Endothelial cell of umbilical vein (primary cell): ENCODE results near the gene DCAF11. TPM values are rescaled to one million over a fixed set of nuclear protein-coding genes. Genes with fewer than 3 reads are reported as not detected.

Experiments used
- BruUV-seq: library from RNA; stranded (reverse); fragments of 400-500 nt; replicated peaks from 2 replicates; lab custom pipeline; 2021; lab: Mats Ljungman, UMichigan
- CTCF ChIA-PET: fragments of 300-600, 350-600 bp; sonication (Branson Sonifier 250); formaldehyde crosslinking; loops from one replicate; lab custom pipeline; 2021; ENCODE audit warnings: antibody characterized with exemption, inconsistent platforms; lab: Charles Lee
- POLR2A ChIA-PET: fragments of 300-600, 350-600 bp; sonication (Branson Sonifier 250); formaldehyde crosslinking; loops from one replicate; lab custom pipeline; 2021; ENCODE audit warnings: antibody characterized with exemption, inconsistent platforms; lab: Charles Lee
- DNase-seq: peaks from one replicate; pipeline ENCODE4 v3.0.0-alpha.2; 2011; ENCODE audit warnings: low read depth, low spot score
- FAIRE-seq: peaks from 2 replicates; lab custom pipeline; 2011; peaks lifted over from hg19 to GRCh38; lab: Jason Lieb, UNC
- H2AFZ ChIP-seq: 2 replicates; pipeline ENCODE4 v1.6.0; 2012; ENCODE audit warnings: low read depth, low read length, control low read depth, inconsistent platforms
- H3K27ac ChIP-seq: 2 replicates; pipeline ENCODE4 v1.5.1; 2011; ENCODE audit warnings: low read depth, mild to moderate bottlenecking, control low read depth, low read length, moderate library complexity; ENCODE audit not compliant: insufficient read depth
- H3K27me3 ChIP-seq, 2 experiments: 2 replicates each; pipeline versions ENCODE4 v1.6.0 to v1.6.1; 2011; ENCODE audit warnings: low read length in 2 of 2, mixed read lengths in 1 of 2; ENCODE audit not compliant: control insufficient read depth in 2 of 2, insufficient read depth in 2 of 2
- H3K36me3 ChIP-seq, 2 experiments: 2 replicates in 1 of 2; 3 replicates in 1 of 2; pipeline ENCODE4 v1.5.1; 2011; ENCODE audit warnings: low read length in 2 of 2, mild to moderate bottlenecking in 1 of 2, moderate library complexity in 1 of 2; ENCODE audit not compliant: control insufficient read depth in 2 of 2, insufficient read depth in 2 of 2; ENCODE audit errors: extremely low read depth in 1 of 2
- H3K4me1 ChIP-seq: 3 replicates; pipeline ENCODE4 v1.5.1; 2011; ENCODE audit warnings: mild to moderate bottlenecking, low read length; ENCODE audit not compliant: control insufficient read depth, insufficient read depth; ENCODE audit errors: extremely low read depth
- H3K4me2 ChIP-seq: 2 replicates; pipeline ENCODE4 v1.6.1; 2011; ENCODE audit warnings: low read length, control low read depth, mixed read lengths; ENCODE audit not compliant: insufficient read depth
- H3K4me3 ChIP-seq, 3 experiments: fragments of 200-600 bp in 1 of 3; sonication (generic), shearing (Covaris generic) in 1 of 3; replicated peaks in 1 of 3; 2 replicates each; pipeline ENCODE4 v1.5.1; 2011 to 2016; ENCODE audit warnings: control low read depth in 3 of 3, low read length in 3 of 3, mild to moderate bottlenecking in 2 of 3, inconsistent platforms in 1 of 3, low read depth in 1 of 3, moderate library complexity in 1 of 3; ENCODE audit not compliant: insufficient read depth in 1 of 3
- H3K79me2 ChIP-seq: 2 replicates; pipeline ENCODE4 v1.6.0; 2012; ENCODE audit warnings: low read length, inconsistent platforms; ENCODE audit not compliant: control insufficient read depth, insufficient read depth
- H3K9ac ChIP-seq: replicated peaks from 2 replicates; pipeline ENCODE3; 2011; ENCODE audit warnings: low read length, control low read depth; ENCODE audit not compliant: insufficient read depth; ENCODE audit errors: extremely low read depth
- H3K9me1 ChIP-seq: replicated peaks from 3 replicates; pipeline ENCODE4 v1.6.0; 2011; ENCODE audit warnings: mild to moderate bottlenecking, low read length; ENCODE audit not compliant: control insufficient read depth, insufficient read depth; ENCODE audit errors: extremely low read depth
- H3K9me3 ChIP-seq: replicated peaks from 2 replicates; pipeline ENCODE4 v1.5.1; 2012; ENCODE audit warnings: low read length, inconsistent platforms; ENCODE audit not compliant: control insufficient read depth, insufficient read depth
- H4K20me1 ChIP-seq: replicated peaks from 2 replicates; pipeline ENCODE3; 2011; ENCODE audit warnings: mild to moderate bottlenecking, low read length; ENCODE audit not compliant: control insufficient read depth, insufficient read depth; ENCODE audit errors: extremely low read depth
- CTCF ChIP-seq, 2 donors: IDR thresholded peaks; 1 replicate in 1 of 2; 2 replicates in 1 of 2; pipeline ENCODE4 v1.5.1; 2011; ENCODE audit warnings: low read length in 2 of 2, mild to moderate bottlenecking in 2 of 2, moderate library complexity in 2 of 2, control low read depth in 1 of 2, inconsistent platforms in 1 of 2, low read depth in 1 of 2; ENCODE audit not compliant: insufficient read depth in 1 of 2; ENCODE audit errors: extremely low read depth in 1 of 2
- EZH2 ChIP-seq: IDR thresholded peaks from 2 replicates; pipeline ENCODE4 v1.6.1; 2012; ENCODE audit warnings: borderline replicate concordance, low read depth, mild to moderate bottlenecking, moderate library complexity, low read length, inconsistent platforms; ENCODE audit not compliant: severe bottlenecking
- FOS ChIP-seq: IDR thresholded peaks from 2 replicates; pipeline ENCODE4 v1.6.1; 2011; ENCODE audit warnings: mild to moderate bottlenecking, low read length, moderate library complexity, borderline replicate concordance; ENCODE audit not compliant: insufficient read depth
- GATA2 ChIP-seq: IDR thresholded peaks from 2 replicates; pipeline ENCODE4 v1.7.0; 2011; ENCODE audit warnings: low read depth, mild to moderate bottlenecking, moderate library complexity, mixed read lengths, low read length; ENCODE audit not compliant: insufficient read length, insufficient read depth
- JUN ChIP-seq: IDR thresholded peaks from 2 replicates; pipeline ENCODE4 v1.6.1; 2011; ENCODE audit warnings: borderline replicate concordance, low read depth; ENCODE audit not compliant: insufficient read length, insufficient read depth
- MAX ChIP-seq: IDR thresholded peaks from 2 replicates; pipeline ENCODE4 v1.6.1; 2011; ENCODE audit not compliant: insufficient read depth, insufficient read length
- MYC ChIP-seq: IDR thresholded peaks from one replicate; pipeline ENCODE4 v1.6.1; 2011; ENCODE audit warnings: mild to moderate bottlenecking, low read depth, low read length
- POLR2A ChIP-seq: IDR thresholded peaks from 2 replicates; pipeline ENCODE4 v1.6.1; 2012; ENCODE audit warnings: low read depth, mild to moderate bottlenecking, control low read depth, low read length
- POLR2AphosphoS5 ChIP-seq: IDR thresholded peaks from 2 replicates; pipeline ENCODE4 v1.6.1; 2012; ENCODE audit warnings: low read depth, mild to moderate bottlenecking, control low read depth, low read length, moderate library complexity; ENCODE audit not compliant: insufficient read depth
- dilution Hi-C: fragments of 300-500 bp; cut with MboI; formaldehyde crosslinking; loops from one replicate; pipeline ENCODE4 v1.15.0; 2019; ENCODE audit warnings: low sequenced_read_pairs; ENCODE audit not compliant: extremely low pct_ligation_motif_present
- intact Hi-C: fragments of 100-400 bp; cut with micrococcal nuclease; formaldehyde crosslinking; loops from one replicate; pipeline ENCODE4 v1.10.0; 2022
- polyA plus RNA-seq, 4 experiments: library from polyadenylated mRNA; depleted of rRNA in 3 of 4; stranded (reverse) in 3 of 4; unstranded in 1 of 4; fragments of >200 nt; gene quantifications; 2 replicates each; pipeline versions ENCODE4 v1.2.1 to v1.2.3, GENCODE V29; 2011 to 2012; ENCODE audit warnings: missing spikeins in 1 of 4
- total RNA-seq: library from RNA; stranded (reverse); gene quantifications from 2 replicates; pipeline ENCODE4 v1.2.3, GENCODE V29; 2021

DCAF11 gene
- total and polyA plus RNA-seq, 2 donors (not counting 3 experiments of a cell fraction or from before 2014, with no cell fraction given), result 37.3 to 38.5 TPM

DNA sequence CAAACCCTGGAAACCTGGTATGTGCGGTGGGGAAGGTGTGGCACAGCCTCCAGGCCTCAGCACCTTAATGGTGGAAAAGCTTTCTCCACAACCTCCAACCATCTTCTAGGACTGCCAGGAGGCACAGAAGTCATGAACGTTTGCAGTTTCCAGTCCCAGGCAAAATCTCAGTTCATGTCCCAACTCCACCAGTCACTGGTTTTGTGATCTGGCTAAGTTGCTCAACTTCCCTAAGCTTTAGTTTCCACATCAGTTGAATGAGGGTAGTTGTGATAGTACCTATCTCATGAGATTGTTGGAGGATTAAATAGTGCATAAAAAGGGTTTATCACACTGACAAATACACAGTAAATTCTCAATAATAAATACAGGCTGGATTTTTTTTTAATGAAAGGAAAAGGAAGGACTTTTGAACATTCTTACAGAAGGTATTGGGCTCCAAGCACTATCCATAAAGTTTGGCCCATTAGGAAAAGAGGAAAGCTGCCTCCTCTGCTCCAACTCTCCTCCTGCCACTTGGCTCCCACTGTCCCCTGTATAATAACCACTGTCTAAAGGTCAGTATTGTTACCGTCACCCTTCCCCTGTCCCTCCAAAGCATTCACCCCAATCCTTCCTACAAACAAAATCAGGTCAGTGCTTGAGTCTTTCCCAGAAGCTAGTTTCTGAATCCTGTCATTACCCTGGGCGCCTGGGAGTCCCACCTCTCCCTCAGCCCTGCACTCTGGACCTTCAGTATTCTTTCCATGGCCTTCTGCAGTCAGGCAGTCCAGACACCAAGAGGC is 14.2 kb upstream of the DCAF11 start:
- H4K20me1 ChIP-seq, result no peaks in the 10 kb centered on the region
- H3K9me1 ChIP-seq, result no peaks in the 10 kb centered on the region
- H2AFZ ChIP-seq, result no peak overlapping the region
- dilution Hi-C loops (no loop called here), intact Hi-C loops (no loop called here)
- DNase-seq (no peak), FAIRE-seq (no peak)
- BruUV-seq, result no TSS peak
- CTCF ChIA-PET, result interaction anchor here (1.0 to 11.7 kb wide), 2 partner anchors 8 to 44 kb away, joined by 4 to 420 read pairs; no protein-coding TSS in a partner anchor
- no peak overlapping the region for H3K27ac ChIP-seq
- no peaks in the 10 kb centered on the region for H3K27me3 ChIP-seq
- peaks cover 3% of the 10 kb centered on the region for H3K4me1 ChIP-seq
- H3K9me3 ChIP-seq, result no peaks in the 10 kb centered on the region
- POLR2A ChIA-PET, result no interaction called here
- H3K9ac ChIP-seq, result no peak overlapping the region
- peaks cover 0 to 2% of the 10 kb centered on the region in 2 experiments for H3K36me3 ChIP-seq
- H3K79me2 ChIP-seq, result peaks cover 4% of the 10 kb centered on the region
- no peak overlapping the region for H3K4me2 ChIP-seq
- H3K4me3 ChIP-seq, result no peak overlapping the region
- TF ChIP-seq CTCF (IDR thresholded peaks at IDR 0.05; ENCODE audit: extremely low read depth in 1 of 2, insufficient read depth in 1 of 2, low read depth in 1 of 2, low read length in 2 of 2), result no peak

GRCh38 chr14:24100982-24101494 is 13.5 kb upstream of the DCAF11 start:
- DNase-seq (no peak), FAIRE-seq (no peak)
- H3K9me1 ChIP-seq, result no peaks in the 10 kb centered on the region
- intact Hi-C loops (no loop called here), dilution Hi-C loops (no loop called here)
- no peak overlapping the region for H3K9ac ChIP-seq
- no peak overlapping the region for H2AFZ ChIP-seq
- H3K27me3 ChIP-seq, result no peaks in the 10 kb centered on the region
- H3K4me2 ChIP-seq, result no peak overlapping the region
- no peak overlapping the region for H3K4me3 ChIP-seq
- peaks cover 0 to 2% of the 10 kb centered on the region in 2 experiments for H3K36me3 ChIP-seq
- no peaks in the 10 kb centered on the region for H4K20me1 ChIP-seq
- no TSS peak for BruUV-seq
- no peaks in the 10 kb centered on the region for H3K9me3 ChIP-seq
- ChIA-PET POLR2A (no interaction called here), CTCF (interaction anchor here (0.7 to 11.7 kb wide), 3 partner anchors 9 to 45 kb away, joined by 3 to 420 read pairs (median 3); no protein-coding TSS in a partner anchor)
- no peak overlapping the region for H3K27ac ChIP-seq
- H3K79me2 ChIP-seq, result no peaks in the 10 kb centered on the region
- H3K4me1 ChIP-seq, result peaks cover 3% of the 10 kb centered on the region
- TF ChIP-seq GATA2 (no peak), JUN (no peak), POLR2AphosphoS5 (no peak), FOS (no peak), MAX (no peak), CTCF (IDR thresholded peaks at IDR 0.05; ENCODE audit: extremely low read depth in 1 of 2, insufficient read depth in 1 of 2, low read depth in 1 of 2, low read length in 2 of 2) (no peak), EZH2 (no peak), POLR2A (no peak), MYC (no peak)
